HL-60/S4 treated with phorbol 12-myristate 13-acetate at 8.2 ng/mL for 4 days and 3 days (cell line): ENCODE measurements around the gene PRMT2.
"Not testable (repeated sequence)": the region's sequence is repeated elsewhere in the genome, so short reads cannot be mapped to it uniquely, and the experiment has no call there.

Experiments used
- in situ Hi-C: fragments of 300-500 bp; cut with MboI; formaldehyde crosslinking; loops from 2 replicates; pipeline ENCODE4 v1.15.0; 2022; ENCODE audit warnings: low sequenced_read_pairs

The PRMT2 gene

GRCh38 chr21:46617267-46618051 lies 18.0 kb upstream of the PRMT2 start:
- in situ Hi-C loops = no loop called here

- in situ Hi-C loops = no loop called here
Observed at GRCh38 chr21:46618738-46619379, 16.6 kb upstream of the PRMT2 start.

GRCh38 chr21:46619846-46620245 lies 15.6 kb upstream of the PRMT2 start:
- in situ Hi-C loops = no loop called here

GRCh38 chr21:46620846-46621245 lies 14.6 kb upstream of the PRMT2 start:
- in situ Hi-C loops = no loop called here

- in situ Hi-C loops = no loop called here
Observed at GRCh38 chr21:46621457-46622182, 13.9 kb upstream of the PRMT2 start.

GRCh38 chr21:46622226-46622625 lies 13.2 kb upstream of the PRMT2 start:
- in situ Hi-C loops = no loop called here

GRCh38 chr21:46624050-46624449 lies 11.4 kb upstream of the PRMT2 start:
- in situ Hi-C loops = no loop called here

- in situ Hi-C loops = no loop called here
Observed at GRCh38 chr21:46625759-46626158, 9.7 kb upstream of the PRMT2 start.

GRCh38 chr21:46626536-46626935 lies 8.9 kb upstream of the PRMT2 start:
- in situ Hi-C loops = no loop called here

GRCh38 chr21:46626975-46627501 lies 8.4 kb upstream of the PRMT2 start:
- in situ Hi-C loops = no loop called here

- in situ Hi-C loops = no loop called here
Observed at GRCh38 chr21:46627726-46628125, 7.7 kb upstream of the PRMT2 start.

- in situ Hi-C loops = no loop called here
Observed at GRCh38 chr21:46628868-46629267, 6.6 kb upstream of the PRMT2 start.

GRCh38 chr21:46630915-46631314 lies 4.6 kb upstream of the PRMT2 start:
- in situ Hi-C loops = not testable (repeated sequence)

- in situ Hi-C loops = no loop called here
Observed at GRCh38 chr21:46633566-46633965, 1.9 kb upstream of the PRMT2 start.

- in situ Hi-C loops = no loop called here
Observed at GRCh38 chr21:46634427-46634826, 1.0 kb upstream of the PRMT2 start.

- in situ Hi-C loops = no loop called here
Observed at GRCh38 chr21:46634966-46635323, 529 bp upstream of the PRMT2 start.

GRCh38 chr21:46636181-46636512 lies 673 bp downstream of the PRMT2 start:
- in situ Hi-C loops = no loop called here

GRCh38 chr21:46636550-46637285 lies 1.2 kb downstream of the PRMT2 start:
- in situ Hi-C loops = no loop called here

- in situ Hi-C loops = no loop called here
Observed at GRCh38 chr21:46637952-46638746, 2.7 kb downstream of the PRMT2 start.
